GM12891 (cell line): ENCODE data around the gene GLP2R.

Experiments
- PAX5 ChIP-seq: IDR thresholded peaks from 2 replicates; pipeline ENCODE4 v1.6.1; 2011; ENCODE audit warnings: low read length, moderate library complexity, mild to moderate bottlenecking; ENCODE audit not compliant: insufficient read depth, severe bottlenecking
- POLR2A ChIP-seq: IDR thresholded peaks from 2 replicates; pipeline ENCODE4 v1.6.1; 2011; ENCODE audit warnings: low read depth, low read length, control low read depth

DNA sequence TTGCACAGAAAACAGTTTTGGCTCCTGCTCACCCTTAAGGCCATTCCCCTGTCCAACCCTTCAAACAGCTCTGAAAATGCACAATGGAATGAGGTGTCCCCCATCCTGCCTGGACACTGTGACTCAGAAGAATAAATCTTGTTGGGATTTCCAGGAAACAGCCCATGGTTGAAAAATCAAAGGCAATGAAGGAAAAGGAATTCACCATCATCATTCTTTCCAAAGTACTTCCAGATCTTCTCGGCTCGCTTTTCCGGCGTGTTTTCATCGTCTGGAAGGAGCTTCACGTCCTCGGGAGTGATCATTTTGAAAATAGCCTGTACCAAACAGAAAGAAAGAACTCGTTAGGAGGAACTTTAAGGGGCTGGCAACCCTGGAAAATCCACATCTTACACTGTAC is 75.1 kb downstream of the GLP2R start:
- TF ChIP-seq PAX5 = no peak
- TF ChIP-seq POLR2A = no peak
